Activated T-cell treated with anti-CD3 and anti-CD28 coated beads for 24 hours (primary cell): ENCODE results near the gene CLEC16A.
A peak's percentile ranks its signal among the peaks of the same experiment; 100 is the strongest.

Experiments used
- DNase-seq: peaks from one replicate; pipeline ENCODE4 v3.0.0-alpha.2; 2020; ENCODE audit warnings: low read depth

Gene CLEC16A

DNA sequence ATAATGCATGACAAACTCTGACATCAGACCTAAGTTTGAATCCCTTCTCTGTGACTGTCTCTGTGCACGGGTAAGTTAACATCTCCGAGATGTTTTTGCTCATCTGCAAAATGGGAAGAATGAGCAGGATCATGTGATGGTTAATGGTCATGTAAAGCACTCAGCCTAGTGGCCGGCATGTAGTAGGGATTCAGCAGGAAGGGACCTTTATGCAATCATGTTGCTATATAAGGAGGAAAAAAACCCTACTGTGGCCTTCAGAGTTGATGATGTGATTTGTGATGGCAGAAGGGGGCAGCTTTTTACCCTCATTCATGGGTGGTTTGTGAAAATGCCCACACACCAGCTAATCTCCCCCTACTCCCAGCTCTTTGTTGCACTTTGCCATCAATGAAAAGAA lies 24.1 kb downstream of the CLEC16A start:
- no peak for DNase-seq

DNA sequence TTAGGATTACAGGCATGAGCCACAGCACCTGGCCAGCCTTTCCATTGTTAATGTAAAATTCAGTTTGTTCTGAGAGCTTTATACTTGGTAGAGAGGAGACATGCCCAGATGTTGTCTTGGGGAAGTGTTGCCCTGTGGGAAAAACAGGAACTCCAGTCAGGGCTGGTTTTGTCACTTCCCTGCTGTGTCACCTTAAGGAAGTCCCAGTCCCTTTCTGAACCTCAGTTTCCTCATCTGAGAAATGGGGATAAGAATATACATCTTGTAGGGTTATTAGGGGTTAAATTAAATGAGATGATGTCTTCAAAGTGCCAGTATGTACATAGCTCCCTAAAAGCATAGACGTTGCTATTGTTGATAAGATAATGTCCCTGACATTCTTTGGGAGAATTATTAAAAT lies 25.3 kb downstream of the CLEC16A start:
- DNase-seq: no peak

DNA sequence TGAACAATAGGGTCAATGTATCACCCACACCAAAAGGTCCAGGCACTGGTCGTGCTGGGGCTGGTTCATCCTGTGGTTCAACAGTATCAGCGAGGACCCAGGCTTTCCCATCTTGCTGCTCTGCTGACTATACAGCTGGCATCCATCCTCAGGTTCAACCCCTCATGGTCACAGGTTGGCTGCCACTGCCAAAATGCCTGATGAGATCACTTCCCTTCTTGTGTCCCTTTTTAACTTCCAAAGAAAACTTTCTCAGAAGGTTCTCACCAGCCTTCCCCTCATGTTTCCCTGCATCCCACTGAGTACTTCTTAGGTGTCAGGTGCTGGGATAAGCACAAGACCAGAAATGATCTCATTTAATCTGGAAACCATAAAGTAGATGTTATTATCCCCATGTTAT lies 25.7 kb downstream of the CLEC16A start:
- no peak for DNase-seq

DNA sequence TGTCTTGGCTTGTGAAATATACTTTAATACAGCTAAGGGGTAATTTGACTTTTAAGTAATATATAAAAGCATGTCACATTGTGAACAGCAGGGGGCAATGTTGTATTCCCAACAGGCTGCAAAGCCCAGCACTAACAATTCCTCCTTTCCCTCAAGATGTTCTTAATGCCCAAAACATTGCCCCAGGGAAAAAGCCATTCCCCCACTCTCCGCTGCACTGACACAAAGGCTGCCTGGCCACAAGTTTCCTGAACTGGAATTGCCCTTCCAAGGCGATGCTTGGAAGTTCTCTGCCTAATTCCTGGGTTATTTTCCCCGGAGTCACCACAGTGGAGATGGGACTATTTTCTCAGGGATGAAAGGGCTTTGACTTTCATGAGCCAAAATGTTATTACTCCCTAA lies 27.2 kb downstream of the CLEC16A start:
- no peak for DNase-seq

DNA sequence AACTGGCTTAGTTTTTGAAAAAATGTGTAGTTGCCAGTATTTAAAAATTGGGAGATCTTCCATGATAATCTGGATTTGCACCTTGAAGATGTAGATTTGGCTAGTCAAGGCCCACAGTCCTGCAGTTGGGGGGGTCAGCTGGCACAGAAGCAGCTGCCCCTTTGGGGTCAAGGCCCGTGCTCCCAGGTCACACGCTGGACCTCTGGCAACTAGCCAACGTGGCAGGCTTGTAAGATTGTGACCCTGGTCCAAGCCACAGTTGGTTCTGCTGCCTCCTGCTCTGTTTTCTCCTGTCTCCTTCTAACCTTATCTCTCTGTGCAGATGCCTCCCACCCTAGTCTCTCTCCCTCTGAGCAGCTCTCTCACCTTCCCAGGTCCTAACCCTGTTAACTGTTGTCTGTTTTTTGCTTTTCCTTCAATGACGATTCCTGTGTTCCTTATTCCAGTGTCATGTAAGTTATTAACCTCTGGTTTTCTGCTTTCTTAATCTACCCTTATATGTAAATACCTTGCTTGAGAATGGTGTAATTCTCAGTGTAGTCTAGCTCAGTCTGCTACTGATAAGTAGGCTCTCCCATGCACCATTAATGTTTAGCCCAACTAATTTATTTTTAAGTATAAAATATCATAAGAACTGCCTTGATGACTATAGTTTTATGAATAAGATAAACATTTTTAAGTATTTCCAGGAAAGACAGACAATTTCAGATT lies 27.9 kb downstream of the CLEC16A start:
- DNase-seq: no peak

DNA sequence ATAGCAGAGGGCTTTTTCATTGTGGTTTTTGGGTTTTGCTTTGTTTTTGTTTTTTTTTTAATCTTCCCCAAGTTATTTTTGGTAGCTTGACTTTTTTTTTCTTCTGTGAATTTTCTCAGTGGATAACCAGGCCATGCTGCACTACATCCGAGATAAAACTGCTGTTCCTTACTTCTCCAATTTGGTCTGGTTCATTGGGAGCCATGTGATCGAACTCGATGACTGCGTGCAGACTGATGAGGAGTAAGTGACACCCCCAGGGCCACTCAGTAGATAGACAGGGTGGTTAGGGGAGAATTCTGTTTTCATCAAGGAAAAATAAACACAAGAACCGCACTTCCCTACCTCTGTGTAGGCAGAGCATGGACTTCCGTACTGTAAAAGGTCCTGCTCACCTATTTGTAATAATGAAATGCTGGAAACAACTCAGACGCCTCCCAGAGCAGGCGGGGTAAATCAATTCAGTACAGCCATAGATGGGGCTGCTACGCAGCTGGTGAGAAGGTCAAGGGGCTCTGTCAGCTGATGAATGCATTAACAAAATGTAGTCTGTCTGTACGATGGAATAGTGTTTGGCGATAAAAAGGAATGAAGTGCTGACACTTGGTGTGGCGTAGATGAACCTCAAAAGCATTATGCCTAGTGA lies 28.6 kb downstream of the CLEC16A start:
- DNase-seq: no peak

DNA sequence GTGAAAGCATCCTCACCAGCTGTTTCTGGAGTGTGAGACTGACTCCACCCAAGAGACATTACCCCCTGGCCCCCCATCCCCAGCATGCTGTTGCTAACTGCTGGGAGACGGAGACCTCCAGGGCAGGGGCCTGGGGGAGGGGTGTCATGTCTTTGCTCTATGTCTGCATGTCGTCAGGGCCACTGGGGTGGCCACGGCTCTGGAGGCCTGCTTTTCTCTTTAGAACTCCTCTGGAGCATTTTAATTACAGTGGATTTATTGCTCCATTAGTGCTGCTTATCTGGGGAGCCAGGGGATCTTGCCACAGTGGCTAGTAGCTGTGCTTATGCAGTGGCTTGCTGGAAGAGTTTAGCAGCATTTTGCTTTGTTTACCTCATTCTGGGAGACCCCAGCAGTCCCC lies 32.3 kb downstream of the CLEC16A start:
- no peak for DNase-seq

DNA sequence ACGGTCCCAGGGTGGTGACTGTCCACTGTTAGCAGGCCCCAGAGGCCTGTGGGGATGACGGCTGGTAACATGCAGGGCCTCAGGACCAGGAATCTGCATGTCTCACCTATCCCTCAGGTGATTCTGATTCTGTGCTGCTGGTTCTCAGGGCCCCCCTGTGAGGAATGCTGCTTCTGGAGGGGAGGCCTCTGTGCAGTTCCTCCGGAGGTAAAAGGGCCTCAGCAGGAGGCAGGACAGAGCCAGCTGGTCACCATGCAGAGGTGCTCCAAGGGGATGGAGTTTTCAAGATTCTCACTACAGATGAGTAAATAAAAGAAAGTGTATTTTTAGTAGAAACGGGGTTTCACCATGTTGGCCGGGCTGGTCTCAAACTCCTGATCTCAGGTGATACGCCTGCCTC lies 33.8 kb downstream of the CLEC16A start:
- no peak for DNase-seq

DNA sequence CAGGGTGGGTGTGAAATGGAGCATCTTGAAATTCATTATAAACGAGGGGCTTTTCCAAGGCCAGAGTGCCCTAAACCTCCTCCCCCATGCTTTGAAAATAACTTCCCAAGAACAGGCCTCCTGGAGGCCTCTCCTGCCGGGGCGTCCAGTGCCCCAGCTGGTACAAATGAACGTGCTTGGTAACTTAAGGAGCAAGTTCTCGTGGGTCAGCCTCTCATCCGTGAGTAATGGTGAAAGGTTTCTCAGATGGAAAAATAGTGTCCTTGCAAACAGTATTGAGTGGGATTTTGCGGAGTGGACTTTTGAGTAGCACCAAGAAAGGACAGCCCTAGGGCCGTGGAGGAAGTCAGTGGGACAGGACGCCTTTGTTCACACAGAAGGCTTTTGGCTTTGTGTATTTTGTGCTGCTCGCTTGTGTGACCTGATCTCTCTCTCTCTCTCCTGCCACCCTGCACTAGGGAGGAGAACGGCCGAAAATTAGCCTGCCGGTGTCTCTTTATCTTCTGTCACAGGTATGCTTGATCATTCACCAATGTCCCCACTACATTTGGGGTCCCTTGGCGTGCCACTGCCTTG lies 34.6 kb downstream of the CLEC16A start:
- no peak for DNase-seq

DNA sequence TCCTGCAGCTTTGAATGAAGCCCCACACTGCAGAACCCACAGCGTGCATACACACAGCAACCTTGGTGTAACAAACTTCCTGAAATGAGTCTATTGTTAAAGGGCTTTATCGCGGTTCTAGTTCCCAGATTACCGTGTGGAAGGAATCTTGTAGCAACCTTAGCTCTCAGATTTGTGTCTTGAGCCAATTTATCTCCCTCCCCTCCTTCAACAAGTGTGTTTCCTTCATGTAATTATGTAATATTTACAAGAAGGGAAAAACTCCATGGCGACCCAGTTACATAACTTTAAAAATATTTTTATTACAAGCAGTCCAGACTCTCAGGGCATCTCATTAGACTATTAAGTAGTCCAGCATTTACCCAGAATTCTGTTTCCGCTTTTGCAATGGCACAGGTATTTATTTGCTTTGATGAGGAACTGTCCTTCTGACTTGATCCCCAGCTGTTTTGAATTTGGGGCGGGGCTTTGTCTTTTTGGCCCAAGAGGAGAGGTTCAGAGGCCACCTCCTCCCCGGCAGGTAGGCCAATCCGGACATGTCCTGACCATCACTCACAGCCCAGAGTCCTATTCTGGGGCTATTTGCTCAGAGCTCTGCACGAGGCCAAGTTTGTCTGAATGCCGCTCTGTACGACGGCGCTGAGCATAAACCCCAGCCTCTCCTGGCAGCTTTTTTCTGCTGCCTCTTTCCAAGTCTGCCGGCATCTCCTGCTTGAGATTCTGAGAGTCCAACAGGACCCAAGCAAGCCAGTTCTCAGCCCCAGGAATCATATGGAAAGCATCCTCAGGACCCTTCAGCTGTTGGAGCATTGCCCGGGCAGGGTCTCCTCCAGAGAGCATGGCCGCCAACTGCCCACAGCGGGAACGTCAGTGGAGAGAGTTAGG lies 35.6 kb downstream of the CLEC16A start:
- no peak for DNase-seq

DNA sequence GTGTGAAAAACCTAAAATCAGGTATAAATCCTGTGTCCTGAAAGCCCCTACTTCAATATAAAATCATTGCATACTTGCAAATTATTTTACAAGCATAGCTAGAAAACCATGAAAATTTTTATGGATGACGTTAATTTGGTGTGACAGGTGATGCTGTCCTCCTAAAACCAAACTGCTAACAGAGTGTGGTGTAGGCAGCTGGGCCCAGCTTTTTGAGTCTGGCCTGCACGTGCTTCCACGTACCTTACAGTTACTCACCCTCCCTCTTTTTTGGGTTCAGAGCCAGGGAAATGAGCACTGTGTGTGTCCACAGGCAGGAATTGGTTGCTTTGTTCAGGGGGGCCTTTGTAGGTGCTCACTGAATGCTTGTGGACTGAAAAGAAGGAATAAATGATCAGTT lies 36.4 kb downstream of the CLEC16A start:
- DNase-seq: no peak

DNA sequence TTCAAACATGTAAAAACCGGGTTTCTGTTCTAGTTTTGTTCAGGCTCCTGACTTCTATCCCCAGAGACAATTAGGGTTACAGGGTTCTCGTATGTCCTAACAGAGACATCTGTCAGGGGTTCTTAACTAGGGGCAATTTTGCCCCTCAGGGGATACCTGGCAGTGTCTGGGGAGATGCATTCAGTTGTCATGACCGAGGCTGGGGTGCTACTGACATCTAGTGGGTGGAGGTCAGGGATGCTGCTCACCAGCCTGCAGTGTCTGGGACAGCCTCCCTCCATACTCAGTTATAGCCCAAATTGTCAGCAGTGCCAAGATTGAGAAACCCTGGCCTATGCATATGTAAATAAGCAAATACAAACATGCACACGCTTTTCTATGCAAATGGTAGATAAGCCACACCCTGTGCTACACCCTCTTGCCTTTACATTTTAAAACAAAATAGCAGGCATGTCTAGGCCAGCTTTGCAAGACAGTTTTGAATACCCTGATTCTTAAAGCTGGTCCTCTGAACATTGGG lies 37.4 kb downstream of the CLEC16A start:
- DNase-seq: no peak

DNA sequence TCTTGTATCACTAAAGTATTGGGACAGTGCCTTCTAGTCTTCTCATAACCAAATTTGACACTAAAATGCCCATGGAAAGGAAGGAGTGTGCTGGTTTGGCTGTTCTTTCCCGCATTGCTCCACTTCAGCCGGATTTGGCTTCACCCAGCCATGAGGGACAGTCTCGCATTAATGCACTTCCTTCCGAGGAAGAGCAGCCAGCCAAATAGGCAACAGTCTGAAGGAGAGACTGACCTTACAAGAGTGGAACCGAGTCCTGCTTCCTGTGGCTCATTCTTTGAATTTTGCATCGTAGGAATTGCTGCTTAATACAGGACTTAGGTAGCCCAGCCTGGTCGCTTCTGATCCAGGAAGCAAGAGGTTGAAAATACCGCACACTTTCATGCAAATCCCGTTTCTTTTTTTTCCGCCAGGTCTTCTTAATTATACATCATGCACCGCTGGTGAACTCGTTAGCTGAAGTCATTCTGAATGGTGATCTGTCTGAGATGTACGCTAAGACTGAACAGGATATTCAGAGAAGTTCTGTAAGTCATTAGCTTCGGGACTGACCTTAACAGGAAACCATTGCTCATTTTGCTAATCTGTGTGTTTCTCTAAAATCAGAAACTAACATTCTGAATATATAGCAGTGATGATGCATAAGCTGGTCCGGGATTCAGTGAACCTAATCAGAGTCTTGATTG lies 38.2 kb downstream of the CLEC16A start:
- DNase-seq: no peak

DNA sequence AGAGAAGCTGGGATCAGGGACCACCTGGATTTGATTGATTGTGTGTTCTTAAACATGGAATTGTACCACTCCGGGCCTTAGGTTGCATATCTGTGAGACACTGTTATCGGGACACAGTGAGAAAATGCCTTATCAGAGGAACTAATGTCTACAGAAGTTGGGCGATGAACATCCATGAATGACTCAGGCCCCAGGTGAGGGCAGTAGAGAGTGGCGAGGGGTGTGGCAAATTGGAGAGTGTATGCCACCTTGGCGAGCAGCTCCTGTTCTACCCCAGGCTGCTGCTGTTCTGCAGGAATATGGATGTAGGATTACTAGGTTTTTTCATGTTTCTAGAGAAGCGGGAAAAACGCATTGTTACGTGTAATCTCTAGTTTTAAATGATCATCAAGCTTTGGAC lies 38.8 kb downstream of the CLEC16A start:
- DNase-seq: no peak

DNA sequence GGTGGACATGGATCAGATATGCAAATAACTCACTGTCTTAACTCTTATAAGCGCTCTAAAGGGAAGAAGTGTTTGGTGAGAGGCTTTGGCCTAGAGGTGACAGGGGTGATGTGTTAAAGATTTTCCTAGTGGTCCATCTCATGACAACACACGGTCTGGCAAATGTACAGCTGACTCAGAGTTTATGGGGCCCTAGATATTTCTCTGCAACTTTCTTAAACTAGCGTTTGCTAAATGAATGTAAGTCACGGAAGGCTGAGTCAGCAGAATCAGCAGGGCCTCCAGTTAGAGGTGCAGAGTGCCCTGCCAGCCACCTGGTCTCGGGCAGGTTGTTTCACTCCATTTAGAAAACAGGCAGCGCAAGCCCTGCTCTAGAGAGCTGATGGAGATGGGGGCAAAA lies 40.1 kb downstream of the CLEC16A start:
- no peak for DNase-seq

DNA sequence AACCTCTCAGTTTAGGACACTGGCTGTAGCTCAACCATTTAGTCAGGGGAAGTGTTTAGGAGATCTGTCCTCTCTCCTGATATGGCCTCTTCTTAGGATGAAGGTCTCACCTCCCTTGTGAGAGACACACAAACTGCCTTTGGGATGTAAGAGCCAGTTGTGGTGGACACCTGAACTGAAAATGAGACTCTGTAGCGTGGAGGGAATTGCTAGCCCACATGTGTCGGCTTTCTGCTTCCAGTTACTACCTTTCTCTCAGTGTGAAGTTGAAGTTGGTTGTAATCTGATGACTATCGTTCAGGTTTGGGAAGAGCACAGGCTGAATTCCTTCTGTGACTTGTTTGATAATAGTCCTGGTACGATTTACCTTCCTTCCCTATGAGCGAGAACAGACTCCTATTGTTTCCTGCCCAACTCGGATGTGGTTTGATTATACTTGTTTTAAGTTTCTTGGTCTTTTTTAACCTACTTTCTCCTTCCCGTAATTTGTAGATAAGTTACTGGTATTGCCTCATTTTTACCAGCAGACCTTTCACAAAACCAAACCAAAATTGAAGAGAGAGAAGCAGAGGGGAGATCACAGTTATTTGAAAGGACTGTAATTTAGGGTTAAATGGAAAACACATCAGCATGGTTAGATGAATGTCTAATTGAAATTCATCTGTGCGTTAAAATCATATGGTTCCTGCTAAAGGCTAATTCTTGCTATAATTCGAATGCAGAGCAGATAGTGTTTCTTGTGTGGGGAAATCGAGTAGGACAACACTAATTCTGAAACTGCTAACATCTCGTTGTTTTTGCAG lies 43.2 kb downstream of the CLEC16A start:
- DNase-seq: no peak

DNA sequence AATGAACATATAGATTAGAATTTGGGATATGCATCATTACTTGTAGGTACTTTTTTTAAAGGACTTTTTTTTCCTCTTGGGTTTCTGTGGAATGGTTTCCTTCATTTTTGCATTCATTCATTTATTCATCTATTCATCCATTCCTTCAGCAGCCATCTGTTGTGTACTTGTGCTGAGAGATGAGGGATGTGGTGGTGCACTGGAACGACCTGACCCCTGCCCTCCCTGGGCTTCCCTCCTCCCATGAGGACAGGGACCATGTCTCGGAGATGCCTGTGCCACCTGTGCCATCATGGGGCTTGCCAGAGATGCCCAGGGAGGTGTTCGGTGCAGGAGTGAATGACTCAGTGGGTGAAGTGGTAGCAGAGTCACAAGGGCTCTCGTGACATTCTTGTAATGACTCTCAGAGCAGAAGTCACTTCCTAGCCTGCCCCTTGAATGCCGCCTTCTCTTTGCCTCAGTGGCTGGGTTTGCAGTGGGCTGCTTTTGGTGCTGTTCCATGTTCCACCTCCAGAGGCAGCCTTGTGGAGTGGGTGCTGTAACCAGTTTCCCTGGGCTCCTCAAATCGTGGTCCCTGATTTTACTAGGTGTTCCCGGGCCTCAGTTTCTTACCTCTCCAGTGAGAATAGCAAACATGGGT lies 43.9 kb downstream of the CLEC16A start:
- peak; percentile 70 for DNase-seq

DNA sequence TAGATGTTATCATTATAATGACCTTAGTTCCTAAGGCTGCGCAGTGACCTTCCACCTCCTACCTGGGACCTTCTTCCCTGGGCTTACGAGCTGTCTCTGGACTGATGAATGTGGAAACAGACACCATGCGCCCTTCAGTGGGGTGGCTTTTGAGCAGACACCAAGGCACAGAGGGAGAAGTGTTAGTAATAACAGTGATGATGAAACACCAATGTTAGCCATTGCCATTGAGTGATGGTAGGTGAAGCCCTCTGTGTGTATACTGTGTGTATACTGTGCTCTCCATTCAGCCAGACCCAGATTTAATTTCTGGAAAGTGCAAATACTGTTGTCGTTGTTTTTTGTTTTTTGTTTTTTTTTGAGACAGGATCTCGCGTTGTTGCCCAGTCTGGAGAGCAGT lies 44.5 kb downstream of the CLEC16A start:
- DNase-seq: no peak

DNA sequence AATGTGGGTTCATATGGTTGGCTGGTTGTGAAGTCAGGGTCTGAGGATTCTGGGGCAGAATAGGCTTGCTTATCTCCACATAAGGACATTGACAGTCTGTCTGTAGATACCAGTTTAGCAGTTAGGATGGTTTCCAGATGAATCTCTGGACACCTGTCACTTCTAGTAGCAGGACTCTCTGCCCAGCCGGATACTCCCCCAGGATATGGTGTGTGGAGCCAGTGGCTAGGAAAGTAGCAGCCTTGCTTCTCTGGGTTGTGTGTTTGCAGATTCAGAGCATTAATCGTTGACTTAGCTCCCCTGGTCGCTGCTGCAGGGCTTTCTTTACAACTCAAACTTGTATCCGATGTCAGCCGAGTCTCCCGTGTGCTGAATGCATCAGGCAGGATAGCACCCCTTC lies 45.2 kb downstream of the CLEC16A start:
- DNase-seq: no peak

DNA sequence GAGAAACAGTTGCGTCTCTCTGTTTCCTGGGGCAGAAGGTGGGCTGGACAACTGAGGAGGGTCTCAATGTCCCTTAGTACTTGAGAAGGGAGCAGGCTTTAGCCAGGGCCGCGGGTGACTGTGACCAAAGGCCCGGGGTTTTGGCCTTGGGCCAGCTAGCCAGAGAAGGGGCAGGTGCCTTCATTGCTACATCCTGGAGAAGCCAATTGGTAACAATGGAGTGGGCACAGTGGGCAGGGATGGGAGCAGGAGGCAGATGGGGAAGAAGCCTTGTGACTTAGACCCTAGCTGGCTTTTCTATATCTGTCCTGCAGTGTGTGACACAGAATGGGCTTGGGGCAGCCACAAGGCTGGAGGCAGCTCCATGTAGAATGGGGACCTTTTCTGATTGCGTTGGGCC lies 46.0 kb downstream of the CLEC16A start:
- no peak for DNase-seq

DNA sequence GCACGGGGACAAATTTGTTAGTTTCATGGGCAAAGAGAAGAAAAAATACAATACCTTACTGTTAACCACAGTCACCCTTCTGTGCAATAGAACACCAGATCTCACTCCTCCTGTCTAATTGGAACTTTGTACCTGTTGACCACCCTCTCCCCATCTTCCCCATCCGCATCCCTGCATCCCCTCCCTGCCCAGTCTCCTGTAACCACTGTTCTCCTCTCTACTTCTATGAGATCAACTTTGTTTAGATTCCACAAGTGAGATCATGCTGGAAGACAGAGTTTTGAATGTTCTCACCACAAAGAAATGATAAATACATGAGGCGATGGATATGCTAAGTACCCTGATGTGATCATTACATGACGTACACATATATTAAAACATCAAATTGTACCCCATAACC lies 47.7 kb downstream of the CLEC16A start:
- DNase-seq: no peak
